Subcutaneous abdominal adipose tissue (tissue), 5 donors: ENCODE results near the gene UNC93A.
"Not testable (repeated sequence)": the region's sequence is repeated elsewhere in the genome, so short reads cannot be mapped to it uniquely, and the experiment has no call there.

Source experiments
- H3K27ac ChIP-seq: one replicate; pipeline ENCODE4 v1.7.0; 2013; ENCODE audit warnings: low read depth, mild to moderate bottlenecking, inconsistent platforms, low read length, moderate library complexity
- H3K27me3 ChIP-seq, 5 donors: one replicate each; pipeline ENCODE4 v1.7.0; 2013; ENCODE audit warnings: low read length in 5 of 5, inconsistent platforms in 1 of 5; ENCODE audit not compliant: control insufficient read depth in 5 of 5, insufficient read depth in 4 of 5
- H3K36me3 ChIP-seq, 5 donors: one replicate each; pipeline ENCODE4 v1.7.0; 2013; ENCODE audit warnings: low read length in 5 of 5; ENCODE audit not compliant: control insufficient read depth in 5 of 5, insufficient read depth in 5 of 5
- H3K4me1 ChIP-seq, 5 donors: one replicate each; pipeline ENCODE4 v1.7.0; 2013; ENCODE audit warnings: low read length in 5 of 5, mild to moderate bottlenecking in 3 of 5, moderate library complexity in 1 of 5; ENCODE audit not compliant: control insufficient read depth in 5 of 5, insufficient read depth in 5 of 5
- H3K4me3 ChIP-seq, 5 donors: one replicate each; pipeline ENCODE4 v1.7.0; 2013; ENCODE audit warnings: low read length in 5 of 5, low read depth in 1 of 5
- H3K9ac ChIP-seq, 5 donors: one replicate each; pipeline ENCODE4 v1.7.0; 2013; ENCODE audit warnings: low read length in 5 of 5, mild to moderate bottlenecking in 4 of 5, moderate library complexity in 3 of 5
- H3K9me3 ChIP-seq, 5 donors: one replicate each; pipeline ENCODE4 v1.7.0; 2013; ENCODE audit warnings: low read length in 5 of 5; ENCODE audit not compliant: control insufficient read depth in 5 of 5
- donor health status: healthy.
- donor health status: healthy.
- donor health status: healthy.
- donor health status: healthy.
- donor health status: healthy.

UNC93A gene

DNA sequence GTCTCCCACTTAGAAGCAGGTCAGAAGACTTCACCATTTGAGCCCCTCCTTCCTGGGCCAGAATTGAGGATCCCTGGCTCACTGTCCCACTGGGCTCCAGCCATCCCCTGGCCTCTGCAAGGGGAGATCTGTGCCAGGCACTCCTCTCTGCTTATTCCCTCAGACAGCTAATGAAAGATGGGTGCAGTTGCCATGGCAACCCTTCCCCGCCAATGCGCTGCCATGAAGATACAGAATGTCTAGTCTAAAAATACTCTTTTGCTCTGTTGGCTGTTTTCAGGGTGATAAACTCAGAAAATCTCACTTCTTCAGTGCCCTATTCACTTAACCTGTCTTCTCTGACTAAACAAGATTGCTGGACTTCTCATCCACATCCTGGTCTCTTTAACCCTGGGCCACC, 20.2 kb downstream of the UNC93A start:
- no peak overlapping the region for H3K9ac ChIP-seq
- peaks cover 5 to 13% (median 8%) of the 10 kb centered on the region in 5 donors for H3K27me3 ChIP-seq

DNA sequence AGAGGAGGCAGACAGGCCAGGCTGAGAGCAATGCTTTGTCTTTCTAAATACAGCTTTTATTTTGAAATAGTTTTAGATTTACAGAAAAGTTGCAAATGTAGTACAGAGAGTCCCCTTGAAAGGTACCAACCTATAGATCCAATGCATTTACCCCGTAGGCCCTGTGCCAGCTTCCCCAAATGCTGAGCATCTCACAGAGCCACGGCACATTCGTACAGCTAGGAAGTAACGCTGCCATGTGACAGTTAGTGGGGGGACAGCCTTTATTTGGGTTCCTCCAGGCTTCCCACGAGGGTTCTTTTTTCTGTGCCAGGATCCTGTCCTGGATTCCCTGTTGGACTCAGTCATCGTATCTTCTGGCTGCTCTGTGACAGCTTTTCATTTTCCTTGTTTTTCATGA, 20.6 kb downstream of the UNC93A start:
- H3K4me3 ChIP-seq, H3K27ac ChIP-seq, H3K9ac ChIP-seq, H3K9me3 ChIP-seq, H3K36me3 ChIP-seq, H3K4me1 ChIP-seq: not testable (repeated sequence)
- peaks cover 5 to 13% (median 8%) of the 10 kb centered on the region in 5 donors for H3K27me3 ChIP-seq

More for the DNA sequence above, 20.2 kb downstream of the UNC93A start:
- H3K4me3 ChIP-seq = no peak overlapping the region
- no peak overlapping the region for H3K27ac ChIP-seq
- no peaks in the 10 kb centered on the region for H3K4me1 ChIP-seq
- H3K9me3 ChIP-seq = no peaks in the 10 kb centered on the region
- H3K36me3 ChIP-seq = no peaks in the 10 kb centered on the region

GRCh38 chr6:167314180-167314821, 23.2 kb downstream of the UNC93A start:
- Histone ChIP-seq H3K9ac (no peak overlapping the region), H3K27me3 (peaks cover 5 to 14% (median 12%) of the 10 kb centered on the region in 5 donors), H3K4me3 (no peak overlapping the region), H3K36me3 (no peaks in the 10 kb centered on the region), H3K9me3 (no peaks in the 10 kb centered on the region), H3K27ac (no peak overlapping the region), H3K4me1 (peaks cover 0 to 3% (median 0%) of the 10 kb centered on the region in 5 donors)

DNA sequence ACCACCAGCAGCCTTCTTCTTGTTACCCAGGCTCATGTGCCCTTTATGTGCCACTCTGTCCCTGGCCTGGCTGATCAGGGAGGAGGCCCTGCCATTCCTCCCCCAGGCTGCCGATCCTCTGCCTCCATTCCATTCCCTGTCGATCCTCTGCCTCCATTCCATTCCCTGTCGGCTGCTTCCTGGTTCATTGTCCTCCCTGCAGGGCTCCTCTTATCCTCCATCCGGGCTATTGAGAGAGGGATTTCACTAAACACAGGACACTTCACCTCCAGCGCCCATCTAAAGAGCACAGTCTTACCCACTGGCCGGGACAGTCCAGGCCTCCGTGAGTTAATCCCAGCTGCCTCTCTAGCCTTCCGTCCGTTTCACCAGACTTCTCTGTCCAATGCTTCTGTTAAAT, 26.1 kb downstream of the UNC93A start:
- Histone ChIP-seq H3K9me3 (no peaks in the 10 kb centered on the region), H3K27ac (no peak overlapping the region), H3K9ac (no peak overlapping the region), H3K4me3 (no peak overlapping the region), H3K4me1 (peaks cover 0 to 3% (median 0%) of the 10 kb centered on the region in 5 donors), H3K36me3 (no peaks in the 10 kb centered on the region), H3K27me3 (peaks cover 5 to 14% (median 7%) of the 10 kb centered on the region in 5 donors)

DNA sequence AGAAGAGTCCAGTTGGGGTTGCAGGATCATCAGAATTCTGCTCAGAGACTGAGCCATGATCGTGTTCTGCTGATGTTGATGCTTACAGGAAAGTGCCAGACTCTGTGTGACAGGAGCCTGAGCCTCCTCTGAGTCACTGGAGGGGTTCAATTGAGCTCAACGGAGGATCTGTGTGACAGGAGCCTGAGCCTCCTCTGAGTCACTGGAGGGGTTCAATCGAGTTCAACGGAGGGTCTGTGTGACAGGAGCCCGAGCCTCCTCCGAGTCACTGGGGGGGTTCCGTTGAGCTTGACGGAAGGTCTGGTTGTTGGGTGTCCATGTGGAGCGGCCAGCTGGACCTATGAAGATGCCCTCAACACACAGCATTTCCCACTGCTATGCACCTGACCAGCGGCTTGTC, 27.2 kb downstream of the UNC93A start:
- not testable (repeated sequence) for H3K4me1 ChIP-seq, H3K4me3 ChIP-seq, H3K9ac ChIP-seq, H3K36me3 ChIP-seq, H3K9me3 ChIP-seq, H3K27ac ChIP-seq
- H3K27me3 ChIP-seq = peaks cover 4 to 12% (median 5%) of the 10 kb centered on the region in 5 donors

GRCh38 chr6:167318856-167319255, 27.7 kb downstream of the UNC93A start:
- H3K27ac ChIP-seq, H3K36me3 ChIP-seq, H3K4me3 ChIP-seq, H3K4me1 ChIP-seq, H3K9ac ChIP-seq, H3K9me3 ChIP-seq: not testable (repeated sequence)
- peaks cover 4 to 12% (median 4%) of the 10 kb centered on the region in 5 donors for H3K27me3 ChIP-seq

- H3K27ac ChIP-seq, H3K9ac ChIP-seq, H3K36me3 ChIP-seq, H3K4me1 ChIP-seq, H3K27me3 ChIP-seq, H3K9me3 ChIP-seq, H3K4me3 ChIP-seq: not testable (repeated sequence)
Observed at GRCh38 chr6:167319856-167320753, 29.0 kb downstream of the UNC93A start.

DNA sequence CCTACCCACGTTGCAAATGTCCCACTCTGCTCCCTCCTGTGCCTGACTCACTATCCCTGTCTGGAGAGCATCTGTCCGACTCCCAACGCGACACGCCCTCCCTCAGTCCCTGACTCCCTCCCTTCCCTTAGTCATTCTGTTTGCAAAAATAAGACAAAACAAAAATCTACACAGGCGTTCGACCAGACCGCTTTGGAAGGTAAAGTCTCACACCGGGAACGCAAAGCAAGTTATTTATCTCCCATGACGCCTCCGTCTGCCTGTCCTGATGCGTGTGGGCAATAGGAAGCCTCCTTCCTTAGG, 29.6 kb downstream of the UNC93A start:
- H3K36me3 ChIP-seq, H3K9me3 ChIP-seq, H3K27ac ChIP-seq, H3K4me3 ChIP-seq, H3K27me3 ChIP-seq, H3K9ac ChIP-seq, H3K4me1 ChIP-seq: not testable (repeated sequence)

DNA sequence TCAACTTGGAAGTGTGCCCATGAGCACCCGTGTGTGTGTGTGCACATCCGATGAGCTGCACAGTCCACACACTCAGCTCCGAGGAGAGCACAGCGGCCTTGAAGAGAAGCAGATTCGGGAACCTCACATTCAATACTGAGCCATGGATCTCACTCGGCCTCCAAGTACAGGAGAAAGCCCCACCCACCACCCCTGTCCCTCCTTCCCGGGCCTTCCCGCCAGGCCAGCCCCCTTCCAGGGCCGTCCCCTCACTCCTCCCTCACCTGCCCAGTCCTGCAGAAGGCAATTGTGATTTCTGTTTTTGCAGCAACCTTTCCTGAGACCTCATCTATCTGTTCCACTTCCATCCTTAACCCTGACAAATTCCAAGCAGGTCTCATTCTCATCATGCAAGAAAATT, 30.1 kb downstream of the UNC93A start:
- H3K27ac ChIP-seq, H3K36me3 ChIP-seq, H3K9me3 ChIP-seq, H3K4me1 ChIP-seq, H3K4me3 ChIP-seq, H3K9ac ChIP-seq, H3K27me3 ChIP-seq: not testable (repeated sequence)

GRCh38 chr6:167323111-167323510, 32.0 kb downstream of the UNC93A start:
- H3K27ac ChIP-seq = no peak overlapping the region

More at GRCh38 chr6:167323111-167323510, 32.0 kb downstream of the UNC93A start:
- Histone ChIP-seq H3K4me3 (no peak overlapping the region), H3K9me3 (no peaks in the 10 kb centered on the region), H3K9ac (no peak overlapping the region), H3K27me3 (peaks cover 0 to 4% (median 2%) of the 10 kb centered on the region in 5 donors), H3K4me1 (no peaks in the 10 kb centered on the region), H3K36me3 (no peaks in the 10 kb centered on the region)
